SU-DHL-6 (cell line): Measurements from ENCODE around the gene ATP10D.

Experiments used
- H2AFZ ChIP-seq: fragments of 200-600 bp; sonication (generic); 2 replicates; pipeline ENCODE4 v1.6.1; 2014; ENCODE audit warnings: low read depth, mild to moderate bottlenecking, moderate library complexity, mixed read lengths, antibody characterized with exemption, low read length; ENCODE audit not compliant: severe bottlenecking
- H3F3A ChIP-seq: fragments of 200-600 bp; shearing (Covaris generic); 2 replicates; pipeline ENCODE4 v1.6.0; 2016; ENCODE audit warnings: antibody characterized with exemption, mild to moderate bottlenecking; ENCODE audit not compliant: insufficient read depth
- H3K27ac ChIP-seq: fragments of 200-600 bp; sonication (generic); 2 replicates; pipeline ENCODE4 v1.5.1; 2016; ENCODE audit warnings: low read depth, mild to moderate bottlenecking, low read length, moderate library complexity, mixed read lengths
- H3K27me3 ChIP-seq: fragments of 200-600 bp; sonication (generic), shearing (Covaris generic); 2 replicates; pipeline ENCODE4 v1.6.0; 2014; ENCODE audit warnings: mild to moderate bottlenecking, low read length
- H3K36me3 ChIP-seq: fragments of 200-600 bp; sonication (generic); 2 replicates; pipeline ENCODE4 v1.6.1; 2014; ENCODE audit warnings: mild to moderate bottlenecking, low read length, mixed read lengths
- H3K4me2 ChIP-seq: fragments of 300-600, 200-600 bp; shearing (Covaris generic), sonication (generic); 2 replicates; pipeline ENCODE4 v1.6.0; 2014; ENCODE audit warnings: low read length, low read depth, mild to moderate bottlenecking; ENCODE audit not compliant: poor library complexity, severe bottlenecking
- H3K4me3 ChIP-seq: fragments of 200-600 bp; sonication (generic); 2 replicates; pipeline ENCODE4 v1.5.1; 2014; ENCODE audit warnings: antibody characterized with exemption, low read length, mild to moderate bottlenecking, mixed read lengths; ENCODE audit not compliant: insufficient read depth, poor library complexity, severe bottlenecking
- H3K79me2 ChIP-seq: fragments of 200-600 bp; sonication (generic); 2 replicates; pipeline ENCODE4 v1.6.1; 2014; ENCODE audit warnings: mild to moderate bottlenecking, low read length, moderate library complexity; ENCODE audit not compliant: insufficient read depth
- H3K9ac ChIP-seq: fragments of 200-600 bp; sonication (generic); 2 replicates; pipeline ENCODE4 v1.7.0; 2014; ENCODE audit warnings: mild to moderate bottlenecking, low read length
- H3K9me2 ChIP-seq: fragments of 200-600 bp; sonication (generic); replicated peaks from 2 replicates; pipeline ENCODE4 v1.6.1; 2014; ENCODE audit warnings: low read length; ENCODE audit not compliant: insufficient read depth
- H3K9me3 ChIP-seq: fragments of 200-600 bp; sonication (generic); 2 replicates; pipeline ENCODE4 v1.6.1; 2014; ENCODE audit warnings: low read length, mixed read lengths; ENCODE audit not compliant: insufficient read depth
- H4K20me1 ChIP-seq: fragments of 200-600 bp; sonication (generic); 2 replicates; pipeline ENCODE4 v1.6.1; 2014; ENCODE audit warnings: low read depth, mild to moderate bottlenecking, antibody characterized with exemption, low read length, moderate library complexity, mixed read lengths
- EZH2phosphoT487 ChIP-seq: fragments of 200-600 bp; sonication (generic), shearing (Covaris generic); conservative IDR thresholded peaks from 2 replicates; pipeline ENCODE4 v1.6.1; 2018; ENCODE audit warnings: mild to moderate bottlenecking, antibody characterized with exemption, low read length, moderate library complexity, mixed read lengths
- TF ChIP-seq, protein P1 (sequence below): fragments of 200-600 bp; sonication (generic); IDR thresholded peaks from one replicate; pipeline ENCODE4 v1.5.1; 2017; ENCODE audit warnings: antibody characterized with exemption, mild to moderate bottlenecking, low read length, moderate library complexity; ENCODE audit not compliant: insufficient read depth, poor library complexity, severe bottlenecking

The ATP10D gene

GRCh38 chr4:47531241-47531953 lies 46.3 kb downstream of the ATP10D start:
- Histone ChIP-seq H3F3A (no peaks in the 10 kb centered on the region), H3K36me3 (0 out of 2 replicates have a peak, but pooled peaks cover 8% of the 10 kb centered on the region), H3K27me3 (no peaks in the 10 kb centered on the region), H2AFZ (no peak overlapping the region), H3K4me3 (no peak overlapping the region), H3K9ac (no peak overlapping the region), H3K27ac (no peak overlapping the region), H3K79me2 (no peaks in the 10 kb centered on the region), H4K20me1 (no peaks in the 10 kb centered on the region), H3K4me2 (no peak overlapping the region), H3K9me2 (no peaks in the 10 kb centered on the region), H3K9me3 (no peaks in the 10 kb centered on the region)
- TF ChIP-seq, protein P1, sequence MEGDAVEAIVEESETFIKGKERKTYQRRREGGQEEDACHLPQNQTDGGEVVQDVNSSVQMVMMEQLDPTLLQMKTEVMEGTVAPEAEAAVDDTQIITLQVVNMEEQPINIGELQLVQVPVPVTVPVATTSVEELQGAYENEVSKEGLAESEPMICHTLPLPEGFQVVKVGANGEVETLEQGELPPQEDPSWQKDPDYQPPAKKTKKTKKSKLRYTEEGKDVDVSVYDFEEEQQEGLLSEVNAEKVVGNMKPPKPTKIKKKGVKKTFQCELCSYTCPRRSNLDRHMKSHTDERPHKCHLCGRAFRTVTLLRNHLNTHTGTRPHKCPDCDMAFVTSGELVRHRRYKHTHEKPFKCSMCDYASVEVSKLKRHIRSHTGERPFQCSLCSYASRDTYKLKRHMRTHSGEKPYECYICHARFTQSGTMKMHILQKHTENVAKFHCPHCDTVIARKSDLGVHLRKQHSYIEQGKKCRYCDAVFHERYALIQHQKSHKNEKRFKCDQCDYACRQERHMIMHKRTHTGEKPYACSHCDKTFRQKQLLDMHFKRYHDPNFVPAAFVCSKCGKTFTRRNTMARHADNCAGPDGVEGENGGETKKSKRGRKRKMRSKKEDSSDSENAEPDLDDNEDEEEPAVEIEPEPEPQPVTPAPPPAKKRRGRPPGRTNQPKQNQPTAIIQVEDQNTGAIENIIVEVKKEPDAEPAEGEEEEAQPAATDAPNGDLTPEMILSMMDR: no peak
- TF ChIP-seq EZH2phosphoT487: no peak

- Histone ChIP-seq H3K36me3 (0 out of 2 replicates have a peak, but pooled peaks cover 6% of the 10 kb centered on the region), H3K4me2 (no peak overlapping the region), H3K9me2 (no peaks in the 10 kb centered on the region), H2AFZ (no peak overlapping the region), H3K4me3 (no peak overlapping the region), H4K20me1 (no peaks in the 10 kb centered on the region), H3K9me3 (no peaks in the 10 kb centered on the region), H3K79me2 (no peaks in the 10 kb centered on the region), H3K27me3 (no peaks in the 10 kb centered on the region), H3K9ac (no peak overlapping the region), H3K27ac (no peak overlapping the region), H3F3A (no peaks in the 10 kb centered on the region)
- no peak for TF ChIP-seq EZH2phosphoT487
- TF ChIP-seq, protein P1: no peak
Measured at GRCh38 chr4:47531954-47532321, 46.9 kb downstream of the ATP10D start.

- no peak overlapping the region for H2AFZ ChIP-seq
- no peaks in the 10 kb centered on the region for H3K27me3 ChIP-seq
- no peak overlapping the region for H3K9ac ChIP-seq
- no peak overlapping the region for H3K4me2 ChIP-seq
- no peaks in the 10 kb centered on the region for H3K79me2 ChIP-seq
- no peaks in the 10 kb centered on the region for H3K9me2 ChIP-seq
- 0 out of 2 replicates have a peak, but pooled peaks cover under 1% of the 10 kb centered on the region for H3K36me3 ChIP-seq
- H3K9me3 ChIP-seq: no peaks in the 10 kb centered on the region
- no peak for TF ChIP-seq EZH2phosphoT487
- TF ChIP-seq, protein P1: no peak
- H3K27ac ChIP-seq: no peak overlapping the region
- no peaks in the 10 kb centered on the region for H4K20me1 ChIP-seq
- H3F3A ChIP-seq: no peaks in the 10 kb centered on the region
- no peak overlapping the region for H3K4me3 ChIP-seq
Measured at GRCh38 chr4:47532658-47533057, 47.6 kb downstream of the ATP10D start.
